Panc1 (cell line): ENCODE data around the gene ADPGK. TPM values are rescaled to one million over a fixed set of nuclear protein-coding genes. Genes with fewer than 3 reads are reported as not detected.

ENCODE experiments used
- ATAC-seq: fragments of 200-7000 bp; cut with Tn5 transposase; 2 replicates; pipeline ENCODE4 v1.9.1; 2020; ENCODE audit warnings: mild to moderate bottlenecking, moderate library complexity
- BruUV-seq: library from RNA; stranded (reverse); fragments of 400-500 nt; replicated peaks from 2 replicates; lab custom pipeline; 2021; lab: Mats Ljungman, UMichigan
- CTCF ChIA-PET: fragments of 300-600 bp; sonication (Branson Sonifier 250); formaldehyde crosslinking; loops from one replicate; lab custom pipeline; 2022; ENCODE audit warnings: antibody characterized with exemption; lab: Charles Lee
- POLR2A ChIA-PET: fragments of 300-600 bp; sonication (Branson Sonifier 250); formaldehyde crosslinking; loops from one replicate; lab custom pipeline; 2022; ENCODE audit warnings: antibody characterized with exemption; lab: Charles Lee
- DNase-seq: peaks from one replicate; pipeline ENCODE4 v3.0.0-alpha.2; 2010; ENCODE audit warnings: low read depth, low spot score
- H3K27ac ChIP-seq: 2 replicates; pipeline ENCODE4 v1.5.1; 2011; ENCODE audit warnings: mild to moderate bottlenecking, low read length, inconsistent platforms
- H3K27me3 ChIP-seq: fragments of 200-500 bp; sonication (Bioruptor generic); 2 replicates; pipeline ENCODE4 v1.6.0; 2014; ENCODE audit warnings: low read length, inconsistent platforms; ENCODE audit not compliant: control insufficient read depth, insufficient read depth
- H3K36me3 ChIP-seq: fragments of 200-500 bp; sonication (Bioruptor generic); 2 replicates; pipeline ENCODE4 v1.5.1; 2014; ENCODE audit warnings: inconsistent platforms, mild to moderate bottlenecking, low read length, moderate library complexity; ENCODE audit not compliant: control insufficient read depth, insufficient read depth
- H3K4me1 ChIP-seq: 2 replicates; pipeline ENCODE4 v1.5.1; 2011; ENCODE audit warnings: inconsistent platforms, mild to moderate bottlenecking, low read length, moderate library complexity; ENCODE audit not compliant: control insufficient read depth, insufficient read depth
- H3K4me3 ChIP-seq, 2 experiments: 2 replicates each; pipeline ENCODE4 v1.5.1; 2011 to 2012; ENCODE audit warnings: low read depth in 2 of 2, low read length in 2 of 2, mild to moderate bottlenecking in 2 of 2, inconsistent platforms in 1 of 2, moderate library complexity in 1 of 2
- H3K9me3 ChIP-seq: fragments of 200-500 bp; sonication (Bioruptor generic); 2 replicates; pipeline ENCODE4 v1.5.1; 2014; ENCODE audit warnings: low read depth, mild to moderate bottlenecking, inconsistent platforms, low read length, moderate library complexity; ENCODE audit not compliant: control insufficient read depth, insufficient read depth
- CTCF ChIP-seq: fragments of 450-650 bp; IDR thresholded peaks from 2 replicates; pipeline ENCODE4 v1.5.1; 2017; ENCODE audit warnings: mild to moderate bottlenecking
- POLR2AphosphoS5 ChIP-seq: IDR thresholded peaks from 2 replicates; pipeline ENCODE4 v1.6.1; 2012; ENCODE audit warnings: mild to moderate bottlenecking, low read depth, low read length, moderate library complexity
- REST ChIP-seq, 2 experiments: IDR thresholded peaks; 2 replicates each; pipeline ENCODE4 v1.6.1; 2011 to 2012; ENCODE audit warnings: low read depth in 2 of 2, control low read depth in 1 of 2, low read length in 1 of 2, mild to moderate bottlenecking in 1 of 2, moderate library complexity in 1 of 2; ENCODE audit not compliant: insufficient read depth in 1 of 2
- SIN3A ChIP-seq: IDR thresholded peaks from 2 replicates; pipeline ENCODE4 v1.6.1; 2012; ENCODE audit warnings: low read depth, mild to moderate bottlenecking, low read length, moderate library complexity, borderline replicate concordance; ENCODE audit not compliant: insufficient read depth
- TCF7L2 ChIP-seq: IDR thresholded peaks from 2 replicates; pipeline ENCODE4 v1.6.1; 2011; ENCODE audit warnings: mild to moderate bottlenecking, low read depth, low read length, inconsistent platforms
- in situ Hi-C: cut with HindIII; loops from 2 replicates; pipeline ENCODE4 v1.10.0; 2016; ENCODE audit warnings: low sequenced_read_pairs, low pct_unique_long_range_greater_than_20kb
- intact Hi-C: fragments of 100-400 bp; cut with micrococcal nuclease; formaldehyde crosslinking; loops from one replicate; pipeline ENCODE4 v1.10.0; 2022; ENCODE audit not compliant: unreplicated experiment
- total RNA-seq: library from RNA; stranded (reverse); gene quantifications from one replicate; pipeline ENCODE4 v1.2.1, GENCODE V29; 2021; ENCODE audit not compliant: unreplicated experiment

Gene ADPGK
- total RNA-seq, 1 experiment from 2014 or later, result 63.1 TPM

DNA sequence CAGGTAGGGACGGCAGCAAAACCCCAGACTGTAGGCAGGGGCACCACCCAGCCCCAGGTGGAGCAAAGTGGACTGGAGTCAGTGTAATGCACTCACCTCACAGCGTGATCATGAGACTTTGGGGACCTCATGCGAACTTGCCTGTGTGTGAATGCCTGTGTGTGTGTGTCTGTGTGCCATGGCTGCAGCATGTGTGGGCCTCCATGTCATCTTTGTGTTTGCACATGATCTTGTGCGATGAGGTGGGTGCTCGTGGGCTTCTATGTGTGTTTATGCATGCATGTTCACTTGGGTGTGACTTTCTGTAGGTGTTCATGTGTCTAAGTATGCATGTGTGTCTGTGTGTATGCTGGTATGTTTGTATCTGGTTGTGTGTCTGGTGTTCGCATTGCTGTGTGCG lies 41.2 kb upstream of the ADPGK start:
- Histone ChIP-seq H3K27me3 (no peaks in the 10 kb centered on the region; the same call in 1 of the 2 replicates), H3K36me3 (no peaks in the 10 kb centered on the region), H3K4me1 (no peaks in the 10 kb centered on the region), H3K4me3 (no peak overlapping the region), H3K27ac (no peak overlapping the region), H3K9me3 (no peaks in the 10 kb centered on the region)
- ChIA-PET POLR2A (no interaction called here), CTCF (no interaction called here)
- DNase-seq (no peak), ATAC-seq (no peak)
- TF ChIP-seq TCF7L2 (no peak), REST (IDR thresholded peaks at IDR 0.05; ENCODE audit: insufficient read depth in 1 of 2, low read depth in 2 of 2, low read length in 1 of 2) (no peak), SIN3A (no peak), CTCF (no peak), POLR2AphosphoS5 (no peak)
- in situ Hi-C loops, result no loop called here
- BruUV-seq, result no TSS peak
- intact Hi-C loops, result no loop called here

GRCh38 chr15:72824112-72824511 lies 40.6 kb upstream of the ADPGK start:
- no peaks in the 10 kb centered on the region for H3K36me3 ChIP-seq
- H3K9me3 ChIP-seq, result no peaks in the 10 kb centered on the region
- ATAC-seq (no peak), DNase-seq (no peak)
- in situ Hi-C loops (no loop called here), intact Hi-C loops (no loop called here)
- ChIA-PET CTCF (no interaction called here), POLR2A (no interaction called here)
- no peak overlapping the region for H3K27ac ChIP-seq
- TF ChIP-seq POLR2AphosphoS5, result no peak
- no peak for TF ChIP-seq TCF7L2
- no peak for TF ChIP-seq CTCF
- no peak for TF ChIP-seq SIN3A
- no peak for TF ChIP-seq REST (IDR thresholded peaks at IDR 0.05; ENCODE audit: insufficient read depth in 1 of 2, low read depth in 2 of 2, low read length in 1 of 2)
- no peak overlapping the region for H3K4me3 ChIP-seq
- no peaks in the 10 kb centered on the region for H3K4me1 ChIP-seq
- no peaks in the 10 kb centered on the region; the same call in 1 of the 2 replicates for H3K27me3 ChIP-seq
- BruUV-seq, result no TSS peak
